Neuron (in vitro differentiated cells): ENCODE measurements around the gene NSRP1.

Source experiments
- H2AFZ ChIP-seq: one replicate; pipeline ENCODE4 v1.6.1; 2013; ENCODE audit warnings: low read depth, mild to moderate bottlenecking, inconsistent platforms, low read length, moderate library complexity
- H3K27me3 ChIP-seq: one replicate; pipeline ENCODE4 v1.6.1; 2013; ENCODE audit warnings: low read length; ENCODE audit not compliant: insufficient read depth
- H3K36me3 ChIP-seq: one replicate; pipeline ENCODE4 v1.6.1; 2013; ENCODE audit warnings: low read length; ENCODE audit not compliant: insufficient read depth
- H3K4me1 ChIP-seq: one replicate; pipeline ENCODE4 v1.6.1; 2013; ENCODE audit warnings: low read length; ENCODE audit not compliant: insufficient read depth
- H3K4me3 ChIP-seq: 2 replicates; pipeline ENCODE4 v1.5.1; 2013; ENCODE audit warnings: mild to moderate bottlenecking, low read length, moderate library complexity
- H3K9me3 ChIP-seq: one replicate; pipeline ENCODE4 v1.6.1; 2013; ENCODE audit warnings: low read length

Gene NSRP1

DNA sequence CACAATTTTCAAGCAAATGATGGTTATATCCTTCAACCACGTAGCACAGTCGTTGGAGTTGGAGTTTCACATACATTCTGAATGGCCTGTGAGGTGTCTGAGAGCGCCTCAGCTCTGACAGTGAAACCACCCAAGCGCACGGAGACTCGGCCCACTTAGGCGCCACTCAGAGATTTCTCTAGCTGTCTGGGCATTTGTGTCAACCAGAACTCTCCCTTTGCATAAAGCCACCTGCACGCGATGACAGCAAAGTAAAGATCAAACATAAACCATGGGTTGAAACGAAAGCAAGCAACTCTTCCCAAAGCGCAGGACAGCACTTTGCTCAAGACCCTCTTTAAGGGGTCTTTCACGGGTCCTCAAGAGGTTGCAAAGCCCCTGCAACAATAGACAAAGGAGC, 118.3 kb downstream of the NSRP1 start:
- no peak overlapping the region for H3K4me3 ChIP-seq
- H2AFZ ChIP-seq, result peak overlapping the region; percentile 95
- H3K9me3 ChIP-seq, result no peaks in the 10 kb centered on the region
- peaks cover 71% of the 10 kb centered on the region for H3K27me3 ChIP-seq
- peaks cover 24% of the 10 kb centered on the region for H3K4me1 ChIP-seq
- no peaks in the 10 kb centered on the region for H3K36me3 ChIP-seq

GRCh38 chr17:30235386-30236296, 119.0 kb downstream of the NSRP1 start, which contains the start of gene SLC6A4:
TSS of gene SLC6A4 (minus strand) at chr17:30235697. CDS start at chr17:30221958, 13,739 bp downstream.
- H3K9me3 ChIP-seq, result peaks cover 3% of the 10 kb centered on the region
- peak within 1 kb of the TSS; percentile 95 for H2AFZ ChIP-seq
- H3K4me3 ChIP-seq, result peak within 1 kb of the TSS; percentile 45
- peaks cover 72% of the 10 kb centered on the region for H3K27me3 ChIP-seq
- no peaks in the 10 kb centered on the region for H3K36me3 ChIP-seq
- peaks cover 24% of the 10 kb centered on the region for H3K4me1 ChIP-seq
